DMS153 treated with DMSO at 0.1 percent for 48 hours (cell line): ENCODE data around the gene NXPH2.

ENCODE experiments used
- DNase-seq: peaks from one replicate; lab custom pipeline; 2025; ENCODE audit not compliant: unreplicated experiment; lab: John Stamatoyannopoulos, UW

The NXPH2 gene

DNA sequence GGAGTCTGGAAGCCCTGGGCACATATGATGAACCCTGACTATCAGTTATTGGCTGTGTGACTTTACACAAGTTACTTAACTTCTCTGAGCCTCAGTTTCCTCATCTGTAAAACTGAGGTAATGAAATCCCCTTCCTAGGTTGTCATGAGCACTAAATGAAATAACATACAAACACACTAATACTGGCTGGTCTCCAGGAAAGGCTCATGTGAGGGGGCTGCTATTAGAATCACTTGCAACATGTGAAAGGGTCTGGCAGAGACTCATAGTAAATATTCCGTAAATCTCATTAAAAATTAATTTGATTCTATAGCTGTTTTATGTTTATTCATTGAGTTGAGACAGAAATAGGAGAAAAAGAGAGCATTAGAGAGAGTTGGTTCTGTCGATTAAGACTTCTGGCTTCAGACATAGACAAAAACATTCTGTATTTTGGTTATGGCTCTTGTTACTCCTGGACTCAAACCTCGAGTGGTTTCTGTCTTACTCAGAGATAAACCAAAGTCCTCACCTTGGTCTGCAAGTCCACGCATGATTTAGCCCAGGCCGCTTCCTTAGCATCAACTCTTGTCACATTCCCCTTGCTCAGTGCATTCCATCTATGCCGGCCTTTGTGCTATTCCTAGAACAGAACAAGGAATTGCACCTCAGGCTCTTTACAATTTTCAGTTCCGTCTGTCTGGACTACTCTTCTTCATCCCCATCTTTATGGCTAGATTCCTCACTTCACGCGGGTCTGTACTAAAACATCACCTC is 139.1 kb downstream of the NXPH2 start:
- DNase-seq, result no peak

DNA sequence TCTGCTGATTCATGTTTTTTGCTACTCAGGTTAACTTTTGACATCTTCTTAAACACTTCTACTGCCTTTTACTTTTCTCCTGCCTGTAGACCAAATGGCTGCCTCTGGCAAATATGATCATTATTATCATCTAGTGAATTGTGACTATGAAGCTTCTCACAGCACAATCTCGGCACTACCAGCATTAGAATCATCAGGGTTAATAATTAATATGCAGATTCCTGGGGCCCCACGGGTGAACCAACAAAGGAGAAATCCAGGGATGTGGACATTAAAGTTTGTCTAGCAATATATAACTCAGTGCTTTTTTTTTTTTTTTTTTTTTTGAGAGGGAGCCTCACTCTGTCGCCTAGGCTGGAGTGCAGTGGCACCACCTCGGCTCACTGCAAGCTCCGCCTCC is 142.5 kb downstream of the NXPH2 start:
- no peak for DNase-seq

DNA sequence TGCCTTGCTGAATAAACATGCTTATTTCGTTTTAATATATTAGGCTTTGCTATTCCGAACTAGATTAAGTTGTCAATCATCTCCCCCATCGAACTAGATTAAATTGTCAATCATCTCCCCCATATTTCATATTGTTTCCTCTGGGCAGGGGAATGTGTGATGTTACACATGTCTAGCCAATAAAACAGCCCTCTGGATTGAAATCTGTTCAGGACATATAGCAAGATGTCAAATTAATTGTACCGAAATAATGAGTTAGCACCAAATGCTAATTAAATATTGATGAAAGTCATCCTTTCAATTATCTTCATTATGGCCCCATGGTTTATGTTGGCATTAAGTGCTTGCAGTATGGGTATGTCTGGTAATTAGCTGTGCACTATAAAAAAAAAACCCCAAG is 143.1 kb downstream of the NXPH2 start:
- no peak for DNase-seq

DNA sequence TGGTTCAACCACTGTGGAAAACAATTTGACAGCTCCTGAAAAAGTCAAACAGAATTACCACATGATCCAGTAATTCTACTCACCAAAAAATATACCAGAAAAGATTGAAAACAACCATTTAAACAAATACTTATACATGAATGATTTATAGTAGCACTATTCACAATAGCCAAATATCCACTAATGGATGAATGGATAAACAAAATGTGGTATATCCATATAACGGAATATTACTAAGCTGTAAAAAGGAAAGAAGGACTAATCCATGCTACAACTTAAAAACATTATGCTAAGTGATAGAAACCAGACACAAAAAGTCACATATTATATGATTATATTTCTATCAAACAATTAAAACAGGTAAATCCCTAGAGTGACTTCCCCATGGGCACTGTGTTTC is 147.1 kb downstream of the NXPH2 start:
- DNase-seq, result no peak

DNA sequence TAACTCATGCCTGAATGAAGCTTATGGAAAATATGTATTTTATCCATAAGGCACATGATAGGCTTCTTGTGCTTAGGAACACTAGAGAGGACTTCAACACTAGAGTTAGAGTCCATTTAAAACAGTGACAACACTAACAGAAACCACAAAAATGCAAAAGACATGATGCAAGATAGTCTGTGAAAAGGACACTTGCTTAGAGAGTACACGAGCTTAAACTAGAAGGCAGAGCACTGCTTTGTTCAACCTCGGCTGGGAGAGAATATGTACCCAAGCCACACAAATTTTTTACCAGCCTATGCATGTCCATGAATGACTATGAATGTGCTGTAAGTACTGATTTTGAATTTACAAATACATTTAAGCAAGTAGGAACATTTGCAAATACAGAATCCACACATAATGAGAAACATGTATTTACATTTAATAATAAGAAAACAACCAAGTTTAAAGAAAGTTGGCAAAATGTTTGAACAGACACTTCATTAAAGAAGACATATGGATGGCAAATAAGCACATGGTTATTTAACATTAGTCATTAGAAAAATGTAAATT is 148.0 kb downstream of the NXPH2 start:
- no peak for DNase-seq

DNA sequence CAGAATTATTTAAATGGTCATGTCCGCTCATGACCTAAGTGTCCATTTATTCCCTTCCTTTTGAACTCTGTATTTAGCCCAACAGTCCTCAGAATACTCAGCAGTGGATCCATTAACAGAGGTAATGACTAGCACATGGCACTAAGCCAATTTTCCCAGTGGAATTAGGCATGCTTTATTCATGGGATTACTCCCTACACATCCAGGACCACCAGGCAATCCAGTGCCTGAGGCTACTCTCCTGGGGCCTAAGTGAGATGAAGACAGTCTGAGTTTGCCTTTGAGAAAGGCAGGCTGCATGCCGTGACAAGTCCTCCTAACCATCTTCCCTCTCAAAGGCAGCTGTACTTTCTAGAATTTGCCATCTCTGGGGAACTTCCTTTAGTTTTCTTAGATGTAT is 150.0 kb downstream of the NXPH2 start:
- DNase-seq, result no peak

DNA sequence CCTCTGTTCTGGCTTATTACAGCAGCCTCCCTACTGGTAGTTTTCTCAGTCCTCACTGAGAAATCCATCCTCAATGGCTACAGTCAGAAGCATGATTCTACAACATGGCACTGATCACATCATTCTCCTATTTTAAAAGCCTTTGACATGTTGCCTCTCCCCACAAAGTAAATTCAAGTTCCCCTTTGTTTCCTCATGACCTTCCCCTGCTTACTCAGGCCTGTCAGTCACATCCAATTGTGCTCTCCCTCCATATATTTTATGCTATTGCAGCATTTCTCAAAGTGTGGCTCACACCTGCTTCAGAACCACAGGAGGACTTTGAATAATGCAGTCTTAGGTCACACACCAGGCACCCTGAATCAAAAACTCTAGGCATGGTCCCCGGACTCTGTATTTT is 154.0 kb downstream of the NXPH2 start:
- no peak for DNase-seq

DNA sequence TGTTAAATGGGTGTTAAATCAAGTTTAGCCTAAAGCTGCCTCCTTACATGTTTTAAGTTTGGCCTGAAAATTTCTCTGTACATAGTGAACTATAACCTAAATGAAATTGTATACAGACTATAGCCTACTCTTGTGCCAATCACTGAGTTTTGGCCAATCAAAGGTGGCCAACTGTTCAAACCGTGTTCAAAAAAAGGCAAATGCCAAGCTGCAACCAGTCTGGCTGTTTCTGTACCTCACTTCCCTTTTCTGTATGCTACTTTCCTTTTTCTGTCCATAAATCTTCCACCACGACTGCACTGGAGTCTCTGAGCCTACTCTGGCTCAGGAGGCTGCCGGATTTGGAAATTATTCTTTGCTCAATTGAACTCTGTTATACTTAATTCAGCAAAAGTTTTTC is 157.6 kb downstream of the NXPH2 start:
- no peak for DNase-seq

DNA sequence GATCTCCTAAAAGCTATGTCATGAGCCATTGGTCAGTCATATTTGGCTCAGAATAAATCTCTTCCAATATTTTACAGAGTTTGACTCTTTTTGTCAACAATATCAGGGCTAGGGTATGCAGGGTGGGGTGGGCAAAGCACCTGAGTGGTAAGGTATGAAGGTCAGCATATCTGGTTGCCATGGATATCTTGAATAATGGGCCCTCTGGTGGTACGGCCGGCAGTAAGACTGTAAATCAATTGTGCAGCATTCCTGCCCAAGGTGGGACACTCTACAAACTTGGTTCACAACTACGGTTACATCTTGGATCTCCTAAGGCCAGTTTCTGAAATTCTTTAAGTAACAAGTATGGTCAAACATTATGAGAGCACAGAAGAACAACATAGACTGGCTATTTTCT is 159.1 kb downstream of the NXPH2 start:
- DNase-seq, result no peak

DNA sequence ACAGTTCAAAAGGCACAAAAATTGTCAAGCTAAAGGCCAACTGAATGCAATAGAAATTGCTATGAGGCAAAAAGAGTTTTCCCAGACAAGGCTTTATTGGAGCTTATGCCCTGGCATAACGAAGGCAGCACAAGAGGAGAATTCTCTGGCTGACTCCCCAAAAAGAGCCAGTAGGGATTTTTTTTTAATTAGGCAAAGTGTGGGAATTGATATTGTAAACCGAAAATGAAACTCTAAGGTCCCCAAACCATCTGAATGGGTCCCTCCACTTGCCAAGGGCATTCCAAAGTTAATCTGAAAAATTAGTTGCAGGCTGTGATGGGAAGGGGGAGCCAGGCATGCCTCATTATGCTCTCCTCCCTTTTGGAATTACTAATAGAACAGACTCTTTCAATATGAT is 159.8 kb downstream of the NXPH2 start:
- DNase-seq, result no peak
